HCT116 (cell line): ENCODE results near the gene GNAT1. TPM values are rescaled to one million over a fixed set of nuclear protein-coding genes. Genes with fewer than 3 reads are reported as not detected.

Experiments
- ATAC-seq: fragments of 200-7000 bp; cut with Tn5 transposase; 2 replicates; pipeline ENCODE4 v1.9.1; 2020; ENCODE audit warnings: mild to moderate bottlenecking, moderate library complexity
- BruUV-seq: library from RNA; stranded (reverse); fragments of 400-500 nt; replicated peaks from 2 replicates; lab custom pipeline; 2021; lab: Mats Ljungman, UMichigan
- CTCF ChIA-PET: fragments of 300-600 bp; sonication (Branson Sonifier 250); formaldehyde crosslinking; loops from one replicate; lab custom pipeline; 2021; ENCODE audit warnings: antibody characterized with exemption; lab: Charles Lee
- POLR2A ChIA-PET: fragments of 300-600, 350-600 bp; sonication (Branson Sonifier 250); formaldehyde crosslinking; loops from one replicate; lab custom pipeline; 2021; ENCODE audit warnings: antibody characterized with exemption; lab: Charles Lee
- RAD21 ChIA-PET, 2 experiments: fragments of 300-600 bp; sonication (Branson Sonifier 250); formaldehyde crosslinking; loops; one replicate each; lab custom pipeline; 2023; ENCODE audit warnings: low total read pairs in 2 of 2; ENCODE audit not compliant: uncharacterized antibody in 2 of 2, unreplicated experiment in 2 of 2, low non-redundant PET in 1 of 2; lab: Charles Lee
- DNase-seq: peaks from one replicate; pipeline ENCODE4 v3.0.0-alpha.2; 2010; ENCODE audit warnings: low read depth, low spot score
- H2AFZ ChIP-seq: fragments of 200-600 bp; shearing (Covaris generic), sonication (generic); 2 replicates; pipeline ENCODE4 v1.6.1; 2017; ENCODE audit warnings: low read depth, mixed run types, mixed read lengths, antibody characterized with exemption, low read length; ENCODE audit not compliant: poor library complexity, severe bottlenecking
- H3K27ac ChIP-seq: 2 replicates; pipeline ENCODE4 v1.5.1; 2012; ENCODE audit warnings: low read depth, low read length
- H3K27me3 ChIP-seq: fragments of 200-600 bp; sonication (generic); 2 replicates; pipeline ENCODE4 v1.6.1; 2016; ENCODE audit warnings: mixed run types, low read length, mixed read lengths; ENCODE audit not compliant: insufficient read depth
- H3K36me3 ChIP-seq, 2 experiments: fragments of 200-500 bp in 1 of 2; fragments of 200-600 bp in 1 of 2; sonication (Bioruptor generic) in 1 of 2; sonication (generic) in 1 of 2; 2 replicates each; pipeline versions ENCODE4 v1.5.1 to v1.6.1; 2014 to 2016; ENCODE audit warnings: low read length in 2 of 2, inconsistent platforms in 1 of 2, mixed read lengths in 1 of 2, mixed run types in 1 of 2; ENCODE audit not compliant: insufficient read depth in 2 of 2, control insufficient read depth in 1 of 2
- H3K4me1 ChIP-seq, 2 experiments: fragments of 200-600 bp in 1 of 2; sonication (generic) in 1 of 2; 2 replicates each; pipeline versions ENCODE4 v1.5.1 to v1.6.1; 2012 to 2017; ENCODE audit warnings: low read length in 2 of 2, inconsistent platforms in 1 of 2, mild to moderate bottlenecking in 1 of 2, mixed read lengths in 1 of 2, mixed run types in 1 of 2, moderate library complexity in 1 of 2; ENCODE audit not compliant: insufficient read depth in 2 of 2, control insufficient read depth in 1 of 2
- H3K4me2 ChIP-seq: fragments of 200-600 bp; sonication (generic); 2 replicates; pipeline ENCODE4 v1.6.1; 2017; ENCODE audit warnings: mixed run types, low read length, mixed read lengths
- H3K4me3 ChIP-seq, 2 experiments: fragments of 200-600 bp in 1 of 2; sonication (generic) in 1 of 2; replicated peaks in 1 of 2; 2 replicates each; pipeline ENCODE4 v1.5.1; 2011 to 2016; ENCODE audit warnings: low read length in 2 of 2, control low read depth in 1 of 2, low read depth in 1 of 2, mild to moderate bottlenecking in 1 of 2, mixed read lengths in 1 of 2, mixed run types in 1 of 2
- H3K79me2 ChIP-seq: fragments of 200-600 bp; sonication (generic); 2 replicates; pipeline ENCODE4 v1.6.1; 2017; ENCODE audit warnings: mild to moderate bottlenecking, mixed run types, low read length, moderate library complexity, mixed read lengths; ENCODE audit not compliant: insufficient read depth
- H3K9ac ChIP-seq: fragments of 200-600 bp; sonication (generic); 2 replicates; pipeline ENCODE4 v1.6.1; 2016; ENCODE audit warnings: low read length, mixed read lengths
- H3K9me2 ChIP-seq: fragments of 200-600 bp; sonication (generic), shearing (Covaris generic); 2 replicates; pipeline ENCODE4 v1.6.1; 2017; ENCODE audit warnings: mixed run types, mild to moderate bottlenecking, moderate library complexity; ENCODE audit not compliant: insufficient read depth
- H3K9me3 ChIP-seq, 2 experiments: fragments of 200-500 bp in 1 of 2; fragments of 200-600 bp in 1 of 2; sonication (Bioruptor generic) in 1 of 2; sonication (generic) in 1 of 2; 2 replicates each; pipeline ENCODE4 v1.6.1; 2014 to 2017; ENCODE audit warnings: low read length in 2 of 2, mixed read lengths in 2 of 2, inconsistent platforms in 1 of 2, low read depth in 1 of 2, mild to moderate bottlenecking in 1 of 2, mixed run types in 1 of 2, moderate library complexity in 1 of 2; ENCODE audit not compliant: control insufficient read depth in 1 of 2, insufficient read depth in 1 of 2
- H4K20me1 ChIP-seq: fragments of 200-600 bp; sonication (generic), shearing (Covaris generic); 2 replicates; pipeline ENCODE4 v1.6.1; 2017; ENCODE audit warnings: mixed run types, mild to moderate bottlenecking, moderate library complexity; ENCODE audit not compliant: insufficient read depth
- CTCF ChIP-seq, 3 experiments: fragments of 200-600 bp in 1 of 3; sonication (generic) in 1 of 3; IDR thresholded peaks in 2 of 3; conservative IDR thresholded peaks in 1 of 3; 2 replicates each; pipeline ENCODE4 v1.5.1; 2012 to 2017; ENCODE audit warnings: low read depth in 2 of 3, low read length in 2 of 3, antibody characterized with exemption in 1 of 3, borderline replicate concordance in 1 of 3, control low read depth in 1 of 3, mild to moderate bottlenecking in 1 of 3, mixed read lengths in 1 of 3, mixed run types in 1 of 3, moderate library complexity in 1 of 3; ENCODE audit not compliant: insufficient read depth in 1 of 3
- FOSL1 ChIP-seq: IDR thresholded peaks from 2 replicates; pipeline ENCODE4 v1.6.1; 2012; ENCODE audit warnings: low read depth
- RAD21 ChIP-seq: IDR thresholded peaks from 2 replicates; pipeline ENCODE4 v1.6.1; 2012; ENCODE audit warnings: low read depth, mild to moderate bottlenecking
- SRF ChIP-seq: IDR thresholded peaks from 2 replicates; pipeline ENCODE4 v1.6.1; 2012; ENCODE audit warnings: low read depth
- TCF7L2 ChIP-seq: IDR thresholded peaks from 2 replicates; pipeline ENCODE4 v1.7.0; 2011; ENCODE audit warnings: borderline replicate concordance, inconsistent platforms; ENCODE audit not compliant: insufficient read depth, insufficient read length; ENCODE audit errors: extremely low read depth
- ZFX ChIP-seq: fragments of 450-650 bp; IDR thresholded peaks from 2 replicates; pipeline ENCODE4 v1.6.1; 2017
- ZNF274 ChIP-seq: fragments of 200-500 bp; sonication (Bioruptor generic); IDR thresholded peaks from 2 replicates; pipeline ENCODE4 v1.6.1; 2014; ENCODE audit warnings: mild to moderate bottlenecking, low read depth, low read length, inconsistent platforms
- intact Hi-C: fragments of 100-400 bp; cut with micrococcal nuclease; formaldehyde crosslinking; loops from 2 replicates; pipeline ENCODE4 v1.10.0; 2022
- total RNA-seq: library from RNA; stranded (reverse); gene quantifications from one replicate; pipeline ENCODE4 v1.2.1, GENCODE V29; 2021; ENCODE audit not compliant: unreplicated experiment

The GNAT1 gene
- total RNA-seq, 1 experiment from 2014 or later: not detected

GRCh38 chr3:50192689-50193141, 1.3 kb downstream of the GNAT1 start:
- ATAC-seq: peak; percentile 50
- no peaks in the 10 kb centered on the region for H3K9me3 ChIP-seq
- H2AFZ ChIP-seq: no peak overlapping the region
- RAD21 ChIA-PET: interaction anchor here in 1 of 2 experiments (0.7 to 1.1 kb wide), 2 partner anchors 34 to 117 kb away, joined by 3 read pairs; no protein-coding TSS in a partner anchor
- no peak overlapping the region for H3K9ac ChIP-seq
- CTCF ChIA-PET: interaction anchor here (0.7 to 5.8 kb wide), 4 partner anchors 9 to 72 kb away, joined by 3 to 164 read pairs (median 6); no protein-coding TSS in a partner anchor
- DNase-seq: peak; percentile 43
- peaks cover 8 to 26% of the 10 kb centered on the region in 2 experiments; a peak in 3 of 4 replicates for H3K4me1 ChIP-seq
- H3K4me3 ChIP-seq: no peak overlapping the region
- POLR2A ChIA-PET: no interaction called here
- intact Hi-C loops: loop anchor here (1.0 to 2.0 kb wide), 2 partner anchors 64 to 82 kb away; no protein-coding TSS in a partner anchor
- H3K9me2 ChIP-seq: no peaks in the 10 kb centered on the region
- BruUV-seq: no TSS peak
- no peak overlapping the region for H3K27ac ChIP-seq
- TF ChIP-seq RAD21: peak; percentile 93
- no peak for TF ChIP-seq TCF7L2
- peak; percentile 84 to 95 (median 91) for TF ChIP-seq CTCF (IDR thresholded peaks at IDR 0.05 in 2 of 3, conservative IDR thresholded peaks at IDR 0.05 in 1 of 3; ENCODE audit: borderline replicate concordance in 1 of 3, insufficient read depth in 1 of 3, low read depth in 2 of 3, low read length in 2 of 3)
- no peak for TF ChIP-seq ZFX
- TF ChIP-seq FOSL1: no peak
- no peaks in the 10 kb centered on the region for H3K27me3 ChIP-seq
- H3K79me2 ChIP-seq: no peaks in the 10 kb centered on the region
- H4K20me1 ChIP-seq: no peaks in the 10 kb centered on the region
- H3K4me2 ChIP-seq: no peak overlapping the region
- no peaks in the 10 kb centered on the region for H3K36me3 ChIP-seq

GRCh38 chr3:50193286-50193685, 1.9 kb downstream of the GNAT1 start:
- ChIA-PET POLR2A (no interaction called here), CTCF (interaction anchor here (3.9 to 5.8 kb wide), 2 partner anchors 27 to 32 kb away, joined by 26 to 164 read pairs; no protein-coding TSS in a partner anchor)
- H3K9me3 ChIP-seq: no peaks in the 10 kb centered on the region

More at GRCh38 chr3:50193286-50193685, 1.9 kb downstream of the GNAT1 start:
- H3K4me3 ChIP-seq: no peak overlapping the region
- intact Hi-C loops: loop anchor here (2.0 kb wide), 1 partner anchor 64 kb away; no protein-coding TSS in a partner anchor
- no peak overlapping the region for H3K4me2 ChIP-seq
- DNase-seq (no peak), ATAC-seq (no peak)
- H4K20me1 ChIP-seq: no peaks in the 10 kb centered on the region
- H3K9ac ChIP-seq: no peak overlapping the region
- no peaks in the 10 kb centered on the region for H3K27me3 ChIP-seq
- BruUV-seq: no TSS peak
- H3K4me1 ChIP-seq: peaks cover 8 to 26% of the 10 kb centered on the region in 2 experiments; a peak in 3 of 4 replicates
- no peaks in the 10 kb centered on the region for H3K9me2 ChIP-seq
- RAD21 ChIA-PET: interaction anchor here in 1 of 2 experiments (2.6 kb wide), 1 partner anchor 32 kb away, joined by 45 read pairs; no protein-coding TSS in a partner anchor
- no peak for TF ChIP-seq SRF
- no peak for TF ChIP-seq ZNF274
- TF ChIP-seq, all 23 proteins: peak for 0
- Histone ChIP-seq H3K36me3 (no peaks in the 10 kb centered on the region), H3K27ac (no peak overlapping the region), H3K79me2 (no peaks in the 10 kb centered on the region), H2AFZ (no peak overlapping the region)
